HEK293 (cell line): ENCODE measurements around the gene RAB9A.

Experiments used
- CTCF ChIP-seq: fragments of 450-650 bp; formaldehyde crosslinking; IDR thresholded peaks from 2 replicates; pipeline ENCODE4 v1.5.1; 2016; ENCODE audit warnings: missing biosample characterization, missing genetic modification characterization
- REST ChIP-seq: fragments of 450-650 bp; formaldehyde crosslinking; IDR thresholded peaks from 2 replicates; pipeline ENCODE4 v1.5.1; 2016; ENCODE audit warnings: missing biosample characterization, missing genetic modification characterization
- WT1 ChIP-seq: fragments of 450-650 bp; formaldehyde crosslinking; IDR thresholded peaks from 2 replicates; pipeline ENCODE4 v1.5.1; 2016; ENCODE audit warnings: missing biosample characterization, missing genetic modification characterization
- ZFP37 ChIP-seq: fragments of 450-650 bp; formaldehyde crosslinking; IDR thresholded peaks from 2 replicates; pipeline ENCODE4 v1.5.1; 2016; ENCODE audit warnings: missing biosample characterization, missing genetic modification characterization
- ZNF148 ChIP-seq: fragments of 450-650 bp; formaldehyde crosslinking; IDR thresholded peaks from 2 replicates; pipeline ENCODE4 v1.5.0; 2017; ENCODE audit warnings: missing biosample characterization, missing genetic modification characterization, borderline replicate concordance
- ZNF324 ChIP-seq: fragments of 450-650 bp; formaldehyde crosslinking; IDR thresholded peaks from 2 replicates; pipeline ENCODE4 v1.5.1; 2016; ENCODE audit warnings: missing biosample characterization, missing genetic modification characterization
- ZNF670 ChIP-seq: fragments of 450-650 bp; formaldehyde crosslinking; IDR thresholded peaks from 2 replicates; pipeline ENCODE4 v1.5.1; 2016; ENCODE audit warnings: missing biosample characterization, missing genetic modification characterization, low read depth

GRCh38 chrX:13695601-13696115 lies 6.7 kb downstream of the RAB9A start:
- TF ChIP-seq ZFP37 (tag by site-specific recombination) (no peak), ZNF148 (tag by site-specific recombination) (no peak), ZNF670 (no peak), CTCF (tag by site-specific recombination) (no peak), WT1 (tag by site-specific recombination) (no peak), ZNF324 (no peak), REST (no peak)
